HT-29 (cell line): ENCODE results near the gene CTSC. TPM values are rescaled to one million over a fixed set of nuclear protein-coding genes. Genes with fewer than 3 reads are reported as not detected.

ENCODE experiments used
- DNase-seq: peaks from one replicate; pipeline ENCODE4 v3.0.0-alpha.2; 2015; ENCODE audit warnings: low spot score
- total RNA-seq: library from RNA; depleted of rRNA; stranded (reverse); fragments of >200 nt; shearing (Covaris generic); gene quantifications from 2 replicates; pipeline ENCODE4 v1.2.3, GENCODE V29; 2014; rRNA removed

Gene CTSC
- total RNA-seq = 91.1 and 93.5 TPM in 2 replicates

- peak; percentile 97 for DNase-seq
Measured at GRCh38 chr11:88337181-88337986, at the start of gene CTSC. Gene CTSC (minus strand): TSS chr11:88337736. CDS start chr11:88337672, 64 bp downstream.

DNA sequence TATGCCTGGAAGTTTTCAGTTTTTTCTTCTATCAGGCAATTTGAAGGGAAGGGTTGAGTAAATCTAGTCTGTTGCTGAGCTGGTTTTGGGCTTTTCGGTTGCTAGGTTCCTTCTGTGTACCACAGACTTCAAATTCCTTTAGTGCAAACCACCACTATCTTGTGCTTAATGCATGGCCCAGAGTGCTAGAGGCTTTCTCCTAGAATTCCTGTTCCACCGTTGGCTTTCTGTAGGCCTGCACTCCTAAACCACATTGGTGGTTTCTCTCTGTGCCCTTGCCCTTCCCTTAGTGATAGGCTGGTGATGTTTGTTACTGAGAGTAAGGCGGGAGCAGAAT is 47.1 kb upstream of the CTSC start:
- no peak for DNase-seq

DNA sequence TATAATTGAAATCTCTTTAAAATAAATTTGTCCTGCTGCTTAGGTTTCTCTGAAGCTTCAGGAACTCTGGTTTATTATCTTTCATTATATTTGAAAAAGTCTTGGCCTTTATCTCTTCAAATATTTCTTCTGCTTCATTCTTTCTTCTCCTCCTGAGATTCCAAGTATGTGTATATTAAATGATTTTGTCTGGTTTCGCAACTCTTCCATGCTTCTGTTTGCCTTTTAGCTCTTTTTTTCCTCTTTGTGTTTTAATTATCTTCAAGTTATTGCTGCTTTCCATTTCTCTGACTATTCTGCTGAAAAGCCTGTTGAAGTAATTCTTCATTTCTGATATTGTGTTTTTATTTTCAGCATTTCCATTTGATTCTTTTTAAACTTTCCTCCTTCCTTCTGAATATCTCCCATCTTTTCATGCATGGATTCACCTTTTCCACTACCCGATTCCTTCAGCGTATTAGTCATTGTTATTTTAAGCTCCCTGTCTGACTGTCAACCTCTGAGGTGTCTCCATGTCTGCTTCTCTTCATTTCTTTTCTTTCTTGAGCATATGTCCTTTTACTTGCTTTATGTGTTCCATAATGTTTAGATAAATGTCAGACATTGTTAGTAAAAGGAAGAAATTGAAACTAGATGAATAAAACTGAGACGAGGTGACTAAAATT is 46.6 kb upstream of the CTSC start:
- DNase-seq = no peak

GRCh38 chr11:88383447-88383846 is 45.9 kb upstream of the CTSC start:
- DNase-seq = no peak

- no peak for DNase-seq
Measured at GRCh38 chr11:88379130-88379529, 41.6 kb upstream of the CTSC start.

DNA sequence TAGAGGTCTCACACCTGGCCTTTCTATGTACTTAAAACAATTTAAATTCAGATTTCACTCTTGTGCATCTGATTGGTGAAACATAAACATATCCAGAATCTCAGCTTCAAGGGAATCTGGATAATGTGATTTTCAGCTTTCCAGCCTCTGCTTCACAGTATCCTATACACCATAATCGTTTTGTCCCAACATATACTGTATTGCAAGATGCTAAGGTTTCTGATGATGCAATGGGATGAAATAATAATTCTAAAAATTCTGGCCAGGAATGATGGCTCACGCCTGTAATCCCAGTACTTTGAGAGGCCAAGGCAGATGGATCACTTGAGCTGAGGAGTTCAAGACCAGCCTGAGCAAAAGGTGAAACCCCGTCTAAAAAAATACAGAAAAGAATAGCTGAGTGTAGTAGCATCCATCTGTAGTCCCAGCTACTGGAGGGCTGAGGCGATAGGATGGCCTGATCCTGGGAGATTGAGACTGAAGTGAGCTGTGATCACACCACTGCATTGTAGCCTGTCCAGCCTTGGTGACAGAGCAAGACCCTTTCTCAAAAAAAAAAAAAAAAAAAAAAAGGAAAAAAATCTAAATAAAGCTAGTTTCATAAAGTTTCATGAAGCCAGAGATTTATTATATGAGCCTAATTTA is 41.0 kb upstream of the CTSC start:
- DNase-seq = no peak

DNA sequence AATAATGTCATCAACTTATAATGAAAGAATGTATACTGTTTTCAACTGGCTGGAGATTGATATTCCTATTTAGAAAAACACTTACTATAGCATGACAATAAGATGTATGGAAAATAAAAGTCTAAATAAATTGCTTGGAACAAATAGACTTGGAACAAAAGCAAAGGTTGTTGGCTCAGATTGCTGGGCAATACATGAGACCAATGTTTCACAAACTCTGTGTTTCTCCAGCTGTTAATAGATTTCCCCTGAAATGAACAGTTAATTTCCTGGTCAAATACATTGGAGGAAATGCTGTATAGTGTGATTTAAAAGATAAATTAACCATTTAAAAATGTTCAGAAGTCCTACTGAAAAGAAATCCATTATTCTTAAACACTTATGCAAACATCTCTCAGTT is 40.1 kb upstream of the CTSC start:
- no peak for DNase-seq

- no peak for DNase-seq
Measured at GRCh38 chr11:88377144-88377543, 39.6 kb upstream of the CTSC start.

DNA sequence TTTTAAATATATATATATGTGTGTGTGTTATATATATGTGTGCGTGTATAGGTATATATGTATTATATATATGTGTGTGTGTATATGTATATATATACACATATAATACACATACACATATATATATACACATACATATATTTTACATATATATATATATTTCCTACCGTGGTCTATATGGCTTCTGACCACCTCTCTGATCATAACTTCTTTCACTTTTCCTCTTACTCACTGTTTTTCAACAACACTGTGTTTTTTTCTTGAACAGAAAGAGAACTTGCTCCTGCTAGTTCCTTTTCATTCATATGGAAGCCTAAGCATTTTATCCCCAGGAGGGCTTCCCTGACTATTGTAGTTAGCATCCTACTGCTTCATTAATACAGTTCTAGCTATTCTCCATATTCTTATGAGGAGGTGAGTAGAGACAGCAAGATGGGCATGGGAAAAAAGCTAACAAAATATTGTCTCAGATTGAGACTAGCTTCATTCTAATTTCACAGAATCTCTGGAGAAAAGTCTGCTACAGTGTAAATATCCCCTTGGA is 38.5 kb upstream of the CTSC start:
- DNase-seq = no peak

DNA sequence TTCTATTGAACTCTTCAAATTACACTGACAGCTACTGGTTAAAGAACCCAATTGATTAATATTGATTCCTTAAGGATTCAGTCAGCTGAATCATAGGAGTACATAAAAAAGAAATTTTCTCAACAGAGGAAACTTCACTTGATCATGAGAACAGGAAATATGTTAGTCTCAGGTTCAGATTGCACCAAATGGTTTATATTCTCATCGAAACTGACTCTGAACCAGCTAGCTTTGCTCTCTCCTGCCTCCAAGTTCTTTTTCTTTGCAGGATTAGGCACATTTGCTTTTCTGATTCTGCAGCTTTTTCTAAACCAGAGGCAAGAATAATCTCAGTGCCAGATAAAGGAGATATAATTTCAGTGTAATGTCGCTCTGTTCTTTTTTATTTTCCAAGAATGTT is 33.2 kb upstream of the CTSC start:
- no peak for DNase-seq

- DNase-seq = no peak
Measured at GRCh38 chr11:88367310-88367709, 29.8 kb upstream of the CTSC start.

- DNase-seq = no peak
Measured at GRCh38 chr11:88363648-88364065, 26.1 kb upstream of the CTSC start.

DNA sequence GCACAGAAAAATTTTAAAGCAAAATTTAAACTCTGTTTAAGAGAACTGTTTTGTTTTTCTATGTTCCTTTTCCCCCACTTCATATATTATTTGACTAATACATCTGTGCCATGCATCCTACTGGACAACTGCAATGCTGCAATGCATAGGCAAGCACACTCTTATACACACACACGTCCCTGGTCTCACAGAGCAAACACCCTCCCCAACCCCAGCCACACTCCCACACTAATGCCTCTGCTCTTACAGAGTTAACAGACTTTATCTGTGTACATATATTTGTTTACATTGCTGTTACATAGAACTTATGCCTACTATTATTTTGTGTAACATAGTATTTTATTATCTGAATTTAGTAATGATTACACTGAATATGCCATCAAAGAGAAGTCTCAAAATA is 25.5 kb upstream of the CTSC start:
- no peak for DNase-seq

- DNase-seq = no peak
Measured at GRCh38 chr11:88360141-88360540, 22.6 kb upstream of the CTSC start.

DNA sequence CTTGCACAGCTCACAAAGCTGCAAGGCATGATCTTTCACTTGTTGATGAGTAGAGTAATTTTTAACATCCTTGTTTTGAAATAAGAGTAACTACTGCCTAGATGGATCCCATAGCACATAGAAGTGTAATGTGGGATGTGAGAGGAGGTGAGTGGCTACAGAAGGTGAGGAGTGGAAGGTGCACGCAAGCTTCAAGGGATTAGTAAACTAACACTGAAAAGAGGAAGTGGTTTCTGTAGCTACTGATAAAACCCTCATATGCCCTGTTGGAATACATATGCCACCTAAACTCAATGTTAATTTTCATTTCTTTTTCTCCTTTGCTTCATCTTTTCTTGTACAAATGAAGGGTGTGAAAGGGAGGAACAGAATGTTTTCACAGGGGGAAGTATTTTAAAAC is 22.0 kb upstream of the CTSC start:
- DNase-seq = no peak

DNA sequence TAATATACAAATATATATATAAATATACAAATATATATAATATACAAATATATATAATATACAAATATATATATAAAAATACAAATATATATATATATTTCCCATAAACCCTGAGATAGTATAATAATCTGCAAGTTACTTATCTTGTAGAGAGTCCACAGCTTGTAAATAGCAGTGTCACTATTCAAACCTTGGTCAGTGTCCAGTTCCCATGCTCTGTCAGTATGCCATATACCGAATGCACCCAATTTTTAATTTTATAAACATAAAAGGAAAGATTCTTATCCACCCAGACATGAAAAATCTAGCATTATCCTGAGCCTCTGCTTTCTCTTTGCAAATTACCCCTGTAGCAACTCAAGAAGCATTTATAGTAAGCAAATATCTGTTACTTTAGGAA is 21.6 kb upstream of the CTSC start:
- no peak for DNase-seq

- no peak for DNase-seq
Measured at GRCh38 chr11:88358040-88358431, 20.5 kb upstream of the CTSC start.

GRCh38 chr11:88357323-88358039 is 19.9 kb upstream of the CTSC start:
- no peak for DNase-seq

- DNase-seq = no peak
Measured at GRCh38 chr11:88355887-88356286, 18.4 kb upstream of the CTSC start.

- DNase-seq = no peak
Measured at GRCh38 chr11:88354912-88355311, 17.4 kb upstream of the CTSC start.

DNA sequence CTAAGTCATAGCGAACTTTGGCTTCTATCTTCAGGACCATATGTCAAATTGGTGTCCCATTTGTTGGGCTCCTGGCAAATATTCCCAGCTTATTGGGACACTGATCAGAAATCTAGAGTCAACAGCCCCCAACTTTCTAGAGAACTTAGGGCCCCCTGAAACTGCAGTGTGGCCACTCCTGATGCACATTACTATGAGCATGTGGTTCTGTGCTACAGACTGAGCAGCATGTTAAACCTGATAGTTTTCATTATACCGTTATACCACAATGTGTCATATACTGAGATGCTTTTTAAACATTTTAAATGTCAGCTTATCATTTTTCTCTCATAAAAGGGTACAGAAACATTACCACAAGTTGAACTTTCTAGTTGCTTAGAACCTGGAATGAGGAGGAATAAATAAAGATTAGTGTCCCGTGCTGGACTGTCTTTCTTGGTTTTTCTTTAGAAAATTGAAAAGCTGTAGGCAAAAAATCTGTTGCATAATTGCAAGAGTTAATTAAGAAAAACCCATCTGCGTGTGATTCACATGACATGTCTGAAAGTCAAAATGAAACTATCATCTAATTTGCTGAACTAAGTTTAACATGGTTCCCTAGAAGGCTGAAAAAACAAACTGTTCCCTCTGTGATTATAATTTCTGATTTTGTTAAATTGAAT is 16.4 kb upstream of the CTSC start:
- DNase-seq = no peak
